Epidermal melanocyte (primary cell): ENCODE data around the gene MORN4.
A peak's percentile ranks its signal among the peaks of the same experiment; 100 is the strongest.

Experiments used
- DNase-seq: peaks from one replicate; pipeline ENCODE4 v3.0.0; 2011; ENCODE audit warnings: low spot score; ENCODE audit not compliant: insufficient read length

The MORN4 gene

DNA sequence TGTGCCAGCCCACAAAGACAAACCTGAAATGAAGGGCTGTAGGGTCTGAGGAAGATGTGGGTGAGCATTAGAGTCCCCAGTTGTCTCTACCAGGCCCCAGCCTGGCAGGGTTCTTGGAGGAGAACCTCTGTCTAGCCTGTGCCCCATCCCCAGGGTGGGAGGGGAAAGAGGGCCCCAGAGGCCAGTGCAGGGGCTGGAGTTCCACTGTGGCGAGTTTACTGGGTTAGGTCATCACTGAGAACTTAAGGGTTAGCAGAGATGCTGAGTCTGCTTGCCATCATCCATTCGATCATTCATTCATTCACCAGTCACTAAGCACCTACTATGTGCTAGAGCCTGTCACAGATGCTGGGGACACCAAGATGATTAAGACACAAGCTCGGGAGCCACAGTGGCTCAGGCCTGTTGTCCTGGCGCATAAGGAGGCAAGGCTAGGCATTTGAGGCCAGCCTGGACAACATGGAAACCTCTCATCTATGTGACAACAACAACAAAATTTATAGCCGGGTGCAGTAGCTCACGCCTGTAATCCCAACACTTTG, 58.1 kb downstream of the MORN4 start:
- DNase-seq = no peak

DNA sequence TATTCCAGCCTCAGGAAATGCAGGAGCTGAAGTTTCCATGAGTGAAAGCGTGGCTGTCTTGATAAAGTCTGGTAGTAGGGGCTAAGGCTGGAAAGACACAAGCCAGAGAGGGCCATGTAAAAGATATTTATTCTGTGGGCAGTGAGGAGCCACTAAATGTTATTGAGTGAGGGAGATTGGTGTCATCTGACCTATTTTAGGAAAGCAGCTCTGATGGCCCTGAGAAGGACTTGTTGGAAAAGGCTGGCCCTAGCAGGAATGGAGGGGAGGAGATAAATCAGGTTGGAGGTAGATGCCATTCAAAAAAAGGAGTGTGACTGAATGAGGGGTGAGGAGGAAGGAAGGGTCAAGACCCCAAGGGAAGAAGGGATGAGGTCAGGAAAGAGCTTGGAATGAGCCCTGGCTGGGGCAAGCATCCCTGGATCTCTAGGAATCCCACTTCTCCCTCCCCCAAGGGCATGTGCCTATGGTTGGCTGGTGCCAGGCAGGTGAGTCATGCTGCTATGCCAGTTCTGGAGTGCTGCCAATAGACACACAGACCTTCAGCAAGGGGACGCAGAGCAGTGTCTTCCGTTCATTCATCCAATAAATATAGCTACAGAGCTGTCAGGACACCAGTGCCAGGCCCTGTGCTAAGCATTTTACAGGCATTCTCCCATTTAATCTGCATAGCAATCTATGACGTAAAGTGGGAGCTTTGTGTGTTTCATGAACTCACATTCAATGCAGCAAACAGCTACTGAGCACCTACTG, 58.8 kb downstream of the MORN4 start:
- peak; percentile 84 for DNase-seq

DNA sequence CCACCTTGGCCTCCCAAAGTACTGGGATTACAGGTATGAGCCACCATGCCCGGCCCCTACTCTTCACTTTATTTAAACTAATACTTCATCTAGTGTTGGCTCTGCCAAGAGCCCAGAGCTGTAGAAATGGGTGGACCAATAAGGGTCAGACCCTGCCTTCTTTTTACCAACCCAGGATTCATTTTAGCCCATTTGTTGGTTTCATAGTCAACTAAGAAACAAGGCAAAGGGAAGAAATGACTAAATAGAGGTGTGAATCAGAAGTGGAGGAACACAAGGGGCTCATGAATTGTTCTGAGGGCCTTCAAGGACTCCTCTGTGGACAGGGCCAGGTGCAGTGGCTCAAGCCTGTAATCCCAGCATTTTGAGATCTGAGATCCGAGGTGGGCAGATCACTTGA, 59.6 kb downstream of the MORN4 start:
- DNase-seq = no peak

DNA sequence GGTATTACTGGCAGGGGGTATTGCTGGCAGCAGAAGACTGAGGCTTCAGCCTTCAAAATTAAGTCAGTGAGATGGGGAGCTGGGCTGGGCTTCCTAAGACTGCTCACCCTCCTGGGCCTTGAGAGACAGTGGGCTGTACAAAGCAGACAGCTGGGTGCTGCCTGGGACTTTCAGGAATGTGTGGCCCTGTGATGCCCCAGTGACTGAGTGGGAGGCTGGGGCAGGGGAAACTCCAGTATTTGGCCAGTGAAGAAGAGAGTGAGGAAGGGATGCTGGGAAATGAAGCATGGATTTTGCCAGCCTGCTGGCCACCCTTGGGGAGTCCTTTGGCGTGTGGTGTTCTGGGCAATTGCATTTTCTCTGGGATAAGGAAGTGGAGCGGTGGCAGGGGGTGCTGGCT, 60.3 kb downstream of the MORN4 start:
- DNase-seq = no peak

DNA sequence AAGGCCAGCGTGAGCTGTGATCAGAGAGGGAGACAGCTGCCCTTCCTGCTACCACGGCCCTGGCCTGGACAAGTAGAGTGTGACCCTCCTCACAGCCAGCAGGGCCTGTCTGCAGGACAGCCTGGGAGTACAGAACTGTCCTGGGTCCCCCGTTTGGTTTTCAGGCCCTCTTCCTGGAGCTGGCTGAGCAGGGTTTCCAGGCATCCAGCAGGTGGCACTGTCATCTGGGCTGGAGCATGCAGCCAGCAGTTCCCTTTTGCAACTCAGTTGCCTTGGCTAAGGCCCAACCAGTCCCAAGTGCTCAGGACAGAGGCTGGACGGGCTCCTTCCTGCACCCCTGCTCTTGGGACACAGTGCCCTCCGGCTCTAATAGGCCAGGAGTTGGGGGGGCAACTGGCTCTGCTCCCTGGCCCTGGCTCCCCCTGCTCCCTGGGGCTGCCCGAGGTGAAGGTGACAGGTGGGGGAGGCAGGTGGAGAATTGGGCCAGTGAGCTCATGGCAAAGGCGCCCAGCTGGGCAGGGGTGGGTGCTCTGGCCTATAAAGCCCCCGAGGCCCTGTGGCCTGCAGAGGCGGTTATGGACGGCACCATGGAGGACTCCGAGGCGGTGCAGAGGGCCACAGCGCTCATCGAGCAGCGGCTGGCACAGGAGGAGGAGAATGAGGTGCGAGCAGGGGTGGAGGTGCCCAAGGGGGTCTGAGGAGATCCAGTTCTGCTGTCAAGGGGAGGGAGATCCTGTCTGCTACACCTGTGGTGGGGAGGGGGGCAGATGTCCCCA, 60.9 kb downstream of the MORN4 start, which contains the start of gene ANKRD2:
ANKRD2 (plus strand) TSS at position 566 of the 776 bp plus-strand sequence; CDS start at position 576, 10 bp downstream.
- DNase-seq = peak; percentile 76

DNA sequence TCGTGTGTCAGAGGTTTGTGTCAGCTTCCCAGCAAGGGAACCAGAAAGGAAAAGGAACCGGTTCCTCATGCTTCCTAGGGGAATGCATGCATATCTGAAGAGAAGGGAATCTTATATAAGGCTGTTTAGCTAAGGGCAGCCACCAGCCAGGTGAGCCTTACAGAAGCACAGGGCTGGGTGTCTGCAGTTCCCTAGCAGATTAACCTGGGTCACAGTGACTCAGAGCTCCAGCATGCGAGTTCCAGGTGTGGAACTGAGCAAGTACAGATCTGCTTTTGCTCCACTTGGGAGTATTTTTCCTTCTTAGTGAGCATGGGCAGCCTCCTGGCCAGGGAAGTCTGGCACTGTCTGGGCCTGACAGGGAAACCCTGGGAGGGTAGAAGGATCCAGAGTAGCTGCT, 61.7 kb downstream of the MORN4 start:
- no peak for DNase-seq

DNA sequence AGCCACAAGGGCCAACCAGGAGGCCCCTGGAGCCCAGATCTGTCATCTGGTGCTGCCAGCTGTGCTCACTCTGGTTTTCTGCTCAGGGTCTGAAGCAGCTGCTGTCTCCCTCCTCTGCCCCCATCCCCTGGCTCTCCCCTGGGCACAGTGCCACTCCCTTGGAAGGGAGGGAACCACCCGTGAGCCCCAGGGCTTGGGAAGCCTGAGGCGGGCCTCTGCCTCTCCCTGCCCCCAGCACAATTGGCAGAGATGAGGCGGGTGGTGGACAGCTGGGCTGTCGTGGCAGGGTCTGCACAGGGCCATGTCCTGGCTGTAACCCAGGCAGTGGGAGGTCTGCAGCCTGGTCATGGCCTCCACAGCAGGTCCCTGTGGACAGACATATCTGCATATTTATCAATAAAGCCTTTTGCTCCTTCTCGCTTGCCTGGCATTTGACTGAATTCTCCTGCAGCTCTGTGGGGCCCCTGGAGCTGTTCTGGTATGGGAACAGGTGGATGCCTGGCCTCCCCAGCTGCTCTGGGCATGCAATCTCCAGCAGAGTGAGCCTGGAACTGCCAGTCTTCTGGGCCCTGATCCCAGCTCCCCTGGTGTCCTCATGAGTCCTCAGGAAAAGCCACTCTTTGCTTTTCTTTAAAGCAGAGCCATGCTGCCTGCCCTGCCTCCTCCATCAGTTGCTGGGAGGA, 62.4 kb downstream of the MORN4 start:
- no peak for DNase-seq

DNA sequence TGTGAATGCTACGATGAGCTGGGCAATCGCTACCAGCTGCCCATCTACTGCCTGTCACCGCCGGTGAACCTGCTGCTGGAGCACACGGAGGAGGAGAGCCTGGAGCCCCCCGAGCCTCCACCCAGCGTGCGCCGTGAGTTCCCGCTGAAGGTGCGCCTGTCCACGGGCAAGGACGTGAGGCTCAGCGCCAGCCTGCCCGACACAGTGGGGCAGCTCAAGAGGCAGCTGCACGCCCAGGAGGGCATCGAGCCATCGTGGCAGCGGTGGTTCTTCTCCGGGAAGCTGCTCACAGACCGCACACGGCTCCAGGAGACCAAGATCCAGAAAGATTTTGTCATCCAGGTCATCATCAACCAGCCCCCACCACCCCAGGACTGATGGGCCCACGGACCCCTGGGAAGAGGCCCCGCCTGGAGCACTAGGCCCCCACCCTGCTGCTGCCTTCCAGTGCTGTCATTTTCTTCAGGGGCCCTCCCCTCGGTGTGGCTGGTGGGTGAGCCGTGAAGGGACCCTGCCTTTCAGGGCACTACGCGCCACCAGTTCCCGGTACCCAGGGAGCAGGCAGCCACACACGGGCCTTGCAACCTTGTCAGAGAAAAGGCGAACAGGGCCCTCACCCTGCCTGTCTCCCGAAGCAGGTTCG, 63.0 kb downstream of the MORN4 start:
- no peak for DNase-seq

DNA sequence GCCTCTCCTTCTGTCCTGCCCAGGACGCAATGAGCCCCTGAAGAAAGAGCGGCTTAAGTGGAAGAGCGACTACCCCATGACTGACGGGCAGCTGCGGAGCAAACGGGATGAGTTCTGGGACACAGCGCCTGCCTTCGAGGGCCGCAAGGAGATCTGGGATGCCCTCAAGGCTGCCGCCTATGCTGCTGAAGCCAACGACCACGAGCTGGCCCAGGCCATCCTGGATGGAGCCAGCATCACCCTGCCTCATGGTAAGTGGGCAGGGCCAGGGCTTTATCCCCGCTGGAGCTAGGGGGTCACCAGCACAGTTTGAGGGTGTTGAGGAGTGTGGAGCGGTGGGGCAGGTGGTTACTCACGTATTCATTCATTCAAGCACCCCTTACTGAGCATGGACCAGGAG, 65.4 kb downstream of the MORN4 start:
- no peak for DNase-seq

DNA sequence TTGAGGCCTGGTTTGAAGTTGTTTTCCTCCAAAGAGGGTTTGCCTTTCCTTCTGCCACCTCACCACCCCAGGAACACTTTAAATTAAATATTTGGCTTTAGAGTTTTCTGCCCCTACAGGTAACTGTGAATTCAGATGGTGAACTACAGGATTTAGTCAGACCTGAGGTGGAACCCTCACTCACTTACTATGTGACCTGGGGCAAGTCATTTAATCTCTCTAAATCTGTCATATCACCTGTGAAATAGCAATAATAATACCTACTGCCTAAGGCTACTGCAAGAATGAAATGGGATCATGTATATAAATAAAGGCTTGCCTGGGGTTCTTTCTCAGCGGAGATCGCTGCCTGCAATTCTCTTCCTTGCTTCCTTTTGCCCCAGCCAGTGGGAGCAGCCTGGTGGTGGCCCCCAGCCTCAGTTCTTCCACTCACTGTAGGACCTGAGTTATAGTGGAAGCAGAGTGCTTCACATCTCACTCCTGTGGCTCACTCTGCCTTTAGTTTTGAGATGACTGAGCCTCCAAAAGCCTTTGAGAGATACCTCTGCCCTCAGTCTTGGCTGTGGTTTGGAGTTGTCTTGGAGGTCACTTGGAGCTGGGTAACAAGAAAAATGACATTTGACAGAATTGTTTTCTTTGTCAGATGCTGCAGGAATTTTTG, 66.8 kb downstream of the MORN4 start:
- no peak for DNase-seq

DNA sequence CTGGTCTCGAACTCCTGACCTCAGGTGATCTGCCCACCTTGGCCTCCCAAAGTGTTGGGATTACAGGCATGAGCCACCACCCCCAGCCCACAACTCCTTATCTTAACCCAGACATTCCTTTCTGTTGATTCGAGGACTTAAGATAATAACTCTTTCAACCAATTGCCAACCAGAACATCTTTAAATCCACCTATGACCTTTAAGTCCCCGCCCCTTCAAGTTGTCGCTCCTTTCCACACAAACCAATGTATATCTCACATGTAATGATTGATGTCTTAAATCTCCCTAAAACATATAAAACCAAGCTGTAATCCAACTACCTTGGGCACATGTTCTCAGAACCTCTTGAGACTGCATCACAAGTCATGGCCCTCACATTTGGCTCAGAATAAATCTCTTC, 68.5 kb downstream of the MORN4 start:
- no peak for DNase-seq
